ENCODE results near the gene SREBF2.

The SREBF2 gene

GRCh38 chr22:41923595-41924276 is 90.8 kb downstream of the SREBF2 start:
- no peak for DNase-seq

DNA sequence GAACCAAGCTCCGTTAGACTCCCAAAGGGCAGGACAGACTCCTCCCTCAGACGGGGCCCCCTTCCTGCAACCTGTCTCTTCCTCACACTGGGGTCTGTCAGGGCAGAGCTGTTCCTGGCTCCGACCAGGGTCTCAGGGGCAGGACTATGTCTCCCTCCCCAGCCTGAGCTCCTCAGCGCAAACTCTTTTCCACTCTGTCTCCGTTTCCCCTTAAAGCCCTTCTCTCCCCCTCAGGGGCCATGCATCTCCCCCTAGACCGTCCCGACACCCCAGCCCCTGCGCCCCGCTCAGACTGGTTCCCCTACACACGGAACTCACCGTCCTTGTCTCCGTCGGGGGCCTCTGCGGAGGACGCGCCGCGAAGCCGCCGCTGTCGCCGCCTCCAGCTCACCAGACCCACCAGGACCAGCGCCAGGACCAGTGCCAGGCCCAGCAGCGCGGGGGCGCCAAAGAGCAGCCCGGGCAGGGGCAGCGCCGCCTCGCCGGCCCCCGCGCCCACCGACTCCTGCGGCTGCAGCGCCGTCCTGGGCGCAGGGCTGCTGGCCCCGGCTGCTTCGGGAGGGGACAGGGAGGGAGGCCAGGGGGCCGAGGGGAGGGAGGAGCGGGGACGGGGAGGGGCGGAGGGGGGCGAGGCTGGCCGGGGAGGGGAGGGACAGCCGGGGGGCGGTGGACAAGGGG is 93.0 kb downstream of the SREBF2 start:
- peak; percentile 68 for DNase-seq

DNA sequence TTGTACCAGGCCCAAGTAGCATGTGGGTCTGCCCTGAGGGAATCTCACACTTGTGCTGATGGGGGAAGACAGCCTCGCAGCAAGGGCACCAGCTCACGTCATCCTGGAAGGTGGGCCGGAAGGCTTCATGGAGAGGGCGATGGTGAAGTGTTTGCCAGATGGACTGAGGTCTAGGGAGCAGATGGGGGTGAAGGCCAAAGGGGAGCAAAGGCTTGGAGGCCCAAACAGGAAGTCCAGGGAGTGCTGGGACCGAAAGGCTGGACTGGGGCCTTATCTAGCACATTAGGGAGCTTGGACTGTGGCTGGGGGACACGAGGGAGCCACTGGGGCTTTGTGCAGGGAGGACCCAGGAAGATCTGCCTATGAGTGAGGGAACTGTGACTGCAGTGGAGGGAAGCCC is 94.9 kb downstream of the SREBF2 start:
- no peak for DNase-seq

- no peak for DNase-seq
These were observed 95.9 kb downstream of the SREBF2 start for GRCh38 chr22:41928593-41929417.

- no peak for DNase-seq
These were observed 96.5 kb downstream of the SREBF2 start for GRCh38 chr22:41929418-41929810.

DNA sequence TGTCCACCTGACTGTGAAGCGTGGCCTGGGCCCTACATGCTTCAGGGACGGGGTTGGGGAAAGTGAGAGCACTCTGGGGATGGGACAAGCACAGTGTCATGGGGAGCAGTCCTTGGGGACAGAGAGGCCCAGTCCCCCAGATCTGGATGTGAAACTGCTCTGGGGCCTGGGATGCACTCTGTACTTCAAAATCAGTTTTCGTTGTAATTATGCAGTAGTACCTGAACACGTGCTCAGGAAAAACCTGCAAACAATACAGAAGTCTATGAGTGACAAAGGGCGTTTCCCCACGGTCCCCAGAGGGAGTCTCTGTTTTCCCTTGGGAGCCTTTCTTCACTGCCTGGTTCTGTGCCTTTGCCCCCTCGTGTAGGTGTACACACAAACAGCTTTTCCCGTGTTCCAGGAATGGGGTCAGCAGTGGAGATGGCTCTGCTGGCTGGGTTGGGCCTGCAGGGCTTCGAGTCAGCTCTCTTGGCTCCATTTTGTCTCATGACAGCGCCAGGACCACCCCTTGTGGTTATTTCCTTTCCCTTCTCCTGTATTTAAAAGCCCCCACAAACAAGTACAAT is 98.9 kb downstream of the SREBF2 start:
- no peak for DNase-seq

DNA sequence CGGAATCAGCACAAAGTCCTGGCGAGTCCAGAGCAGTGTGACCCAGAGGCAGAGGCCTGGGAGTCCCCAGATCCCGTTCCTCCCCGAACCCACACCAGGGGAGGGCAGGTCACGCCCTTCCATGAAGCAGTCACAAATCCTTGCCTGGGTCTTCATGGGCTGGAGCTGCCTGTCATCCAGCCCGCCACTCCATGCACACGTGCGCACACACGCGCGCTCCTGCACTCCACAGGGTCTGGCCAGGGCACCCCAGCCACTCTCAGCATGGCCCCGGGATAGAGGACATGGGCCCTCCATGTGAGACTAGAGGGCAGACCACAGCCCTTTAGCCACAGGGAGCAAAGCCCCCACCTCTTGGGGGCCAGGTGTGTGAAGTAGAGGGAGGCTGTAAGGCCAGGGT is 99.4 kb downstream of the SREBF2 start:
- DNase-seq, result no peak

DNA sequence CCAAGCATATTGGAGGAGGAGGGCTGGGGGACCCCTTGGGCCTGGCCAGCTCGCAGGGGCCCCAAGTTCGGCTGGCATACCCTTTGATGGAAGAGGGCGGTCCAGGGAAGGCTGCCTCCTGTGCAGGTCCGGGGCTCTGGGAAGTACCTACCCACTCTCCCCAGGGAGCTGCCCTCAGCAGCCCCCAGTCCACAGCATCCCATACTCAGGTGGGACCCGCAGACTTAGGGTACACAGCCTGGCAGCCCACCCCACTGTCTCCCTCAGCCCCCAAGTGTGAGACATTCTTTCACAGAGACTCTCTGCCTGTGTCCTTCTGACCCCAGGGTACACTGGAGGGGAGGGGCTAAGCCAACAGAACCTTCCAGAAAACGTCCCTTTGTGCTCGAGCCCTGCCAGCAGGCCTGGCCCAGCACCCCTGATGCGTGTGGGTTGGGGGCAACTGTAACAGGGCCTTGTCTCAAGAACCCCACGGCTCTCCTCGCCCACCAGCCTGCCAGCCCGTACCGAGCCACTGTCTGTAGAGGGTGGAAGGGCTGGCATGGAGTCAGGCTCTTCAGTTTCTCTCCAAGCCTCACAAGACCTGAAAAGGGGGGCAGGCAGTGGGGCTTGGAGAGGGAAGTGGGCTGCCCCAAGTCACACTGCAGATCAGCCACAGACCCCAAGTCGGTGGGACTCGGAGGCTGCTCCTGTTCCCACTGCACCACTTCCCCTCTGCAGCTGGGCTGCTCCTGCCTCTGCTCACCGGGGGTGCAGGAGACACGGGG is 100.7 kb downstream of the SREBF2 start:
- DNase-seq, result no peak

- no peak for DNase-seq
These were observed 101.5 kb downstream of the SREBF2 start for GRCh38 chr22:41934284-41935014.

GRCh38 chr22:41935015-41935351 is 102.1 kb downstream of the SREBF2 start:
- no peak for DNase-seq

DNA sequence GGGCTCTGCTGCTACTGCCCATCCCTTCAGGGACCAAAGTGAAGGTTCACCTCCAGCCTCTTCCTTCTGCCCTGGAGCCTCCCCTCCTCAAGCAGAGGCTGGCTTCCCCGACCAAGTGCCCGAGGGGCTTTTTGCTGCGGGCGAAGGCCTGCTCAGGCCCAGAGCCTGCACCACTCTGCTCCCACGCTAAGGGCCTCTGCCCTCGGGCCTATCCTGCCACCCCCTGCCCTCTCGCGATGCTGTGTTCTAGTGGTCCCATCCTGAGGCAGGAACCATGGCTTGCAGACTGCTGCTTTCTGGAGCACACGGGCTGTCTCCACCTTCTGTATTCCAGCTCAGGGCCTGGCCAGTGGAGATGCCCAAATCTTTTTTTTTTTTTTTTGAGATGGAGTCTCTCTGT is 102.6 kb downstream of the SREBF2 start:
- no peak for DNase-seq

DNA sequence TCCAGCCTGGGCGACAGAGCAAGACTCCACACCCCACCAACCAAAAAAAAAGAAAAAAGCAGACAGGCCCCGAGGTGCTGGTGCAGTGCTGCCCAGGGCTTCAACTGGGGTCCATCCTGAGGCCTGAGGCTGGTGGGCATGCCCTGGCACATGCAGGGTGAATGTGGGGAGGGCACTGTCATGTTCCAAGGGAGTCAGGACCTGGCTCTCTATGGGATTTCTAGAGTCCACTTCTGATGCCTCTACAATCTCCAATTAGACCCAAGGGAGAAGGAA is 103.9 kb downstream of the SREBF2 start:
- DNase-seq, result no peak

- DNase-seq, result no peak
These were observed 107.3 kb downstream of the SREBF2 start for GRCh38 chr22:41939981-41940831.

GRCh38 chr22:41940832-41941765 is 108.2 kb downstream of the SREBF2 start:
- DNase-seq, result peak; percentile 86

DNA sequence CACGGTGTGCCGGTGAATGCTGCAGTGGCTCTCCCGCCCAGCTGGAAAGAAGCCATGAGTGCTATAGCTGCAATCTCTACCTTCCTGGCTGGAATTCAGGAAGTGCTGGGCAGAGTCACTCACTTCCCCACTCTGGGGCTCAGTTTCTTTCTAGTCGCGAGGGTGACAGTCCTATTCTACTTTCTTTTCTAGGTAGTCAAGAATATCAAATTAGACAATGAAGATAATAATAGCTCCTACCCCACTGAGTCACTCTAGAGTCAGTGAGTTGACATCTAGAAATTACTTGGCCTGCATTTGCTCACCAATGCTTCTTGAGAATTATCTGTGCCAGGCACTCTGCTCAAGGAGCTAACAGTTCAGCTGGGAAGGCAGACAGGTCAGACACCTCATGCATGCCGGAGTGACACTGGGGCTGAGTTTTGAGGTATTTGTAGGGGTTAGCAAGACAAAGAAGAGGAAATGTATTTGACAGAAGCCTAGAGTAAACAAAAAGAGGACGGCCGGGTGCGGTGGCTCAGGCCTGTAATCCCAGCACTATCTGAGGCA is 110.8 kb downstream of the SREBF2 start:
- no peak for DNase-seq

DNA sequence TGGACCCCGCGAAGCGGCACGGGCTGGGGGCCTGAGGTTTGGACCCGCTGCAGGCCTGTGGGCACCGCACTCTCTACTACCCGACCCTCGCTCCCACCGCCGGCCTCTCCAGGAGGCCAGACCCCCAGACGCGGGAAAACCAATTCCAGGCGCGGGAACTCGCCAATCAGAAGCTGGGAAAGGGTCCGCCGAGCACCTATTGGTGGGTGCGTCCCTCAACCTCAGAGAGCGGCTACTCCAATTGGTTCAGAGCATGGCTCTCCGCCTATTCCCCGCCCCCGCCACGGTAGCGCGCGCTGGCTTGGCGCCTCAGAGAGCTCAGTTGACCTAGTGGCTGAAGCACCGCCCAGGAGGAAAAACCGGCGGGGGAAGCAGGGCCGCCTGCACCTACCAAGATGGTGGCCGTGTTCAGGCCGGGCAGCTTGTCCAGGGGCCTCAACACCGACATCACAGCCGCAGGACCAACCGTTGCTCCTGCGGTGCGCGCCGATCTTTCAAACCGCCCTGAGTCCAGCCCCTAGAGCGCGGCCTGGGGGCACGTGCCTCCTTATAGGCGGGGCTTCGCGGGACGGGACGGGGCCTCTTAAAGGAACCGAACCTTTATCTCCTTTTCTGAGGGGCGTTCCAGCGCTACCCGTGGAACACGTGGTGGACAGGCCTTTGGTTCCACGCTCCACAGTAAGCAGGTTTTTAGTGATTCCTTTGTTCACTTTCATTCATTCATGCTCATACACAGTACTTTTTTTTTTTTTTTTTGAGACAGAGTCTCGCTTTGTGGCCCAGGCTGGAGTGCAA is 113.9 kb downstream of the SREBF2 start, which contains the start of gene CENPM:
Gene CENPM, minus strand, starts transcription at position 524 of the 795 bp plus-strand sequence. Its CDS starts 76 bp downstream, at position 448.
- peak; percentile 98 for DNase-seq

DNA sequence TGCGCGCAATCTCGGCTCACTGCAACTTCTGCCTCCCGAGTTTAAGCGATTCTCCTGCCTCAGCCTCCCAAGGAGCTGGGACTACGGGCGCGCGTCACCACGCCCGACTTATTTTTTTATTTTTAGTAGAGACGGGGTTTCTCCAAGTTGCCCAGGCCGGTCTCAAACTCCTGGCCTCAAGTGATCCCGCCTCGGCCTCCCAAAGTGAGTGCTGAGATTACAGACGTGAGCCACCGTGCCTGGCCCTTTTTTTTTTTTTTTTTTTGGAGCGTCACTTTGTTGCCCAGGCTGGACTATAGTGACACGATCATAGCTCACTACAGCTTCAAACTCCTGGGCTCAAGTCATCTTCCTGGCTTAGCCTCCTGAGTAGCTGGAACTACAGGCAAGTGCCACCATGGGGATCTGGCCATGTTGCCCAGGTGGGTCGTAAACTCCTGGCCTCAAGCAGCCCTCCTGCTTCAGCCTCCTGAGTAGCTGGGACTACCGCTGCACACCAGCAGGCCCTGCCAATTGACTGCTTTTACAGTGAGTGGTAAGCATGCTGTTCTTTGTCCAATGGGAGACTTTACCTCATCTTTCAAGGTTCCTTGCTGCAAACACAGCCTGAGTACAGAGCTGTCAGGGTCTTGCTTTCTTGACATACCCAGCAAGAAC is 114.6 kb downstream of the SREBF2 start:
- no peak for DNase-seq

- no peak for DNase-seq
These were observed 115.2 kb downstream of the SREBF2 start for GRCh38 chr22:41948142-41948541.

All from right hindlimb (tissue), 1 donor.